NT2/D1 (cell line): ENCODE measurements around the gene TJAP1.

Source experiments
- SUZ12 ChIP-seq: IDR thresholded peaks from 2 replicates; pipeline ENCODE4 v1.6.1; 2011; ENCODE audit not compliant: insufficient read length, insufficient read depth; ENCODE audit errors: extremely low read depth
- YY1 ChIP-seq: IDR thresholded peaks from 2 replicates; pipeline ENCODE4 v1.6.1; 2011; ENCODE audit not compliant: insufficient read length, insufficient read depth

DNA sequence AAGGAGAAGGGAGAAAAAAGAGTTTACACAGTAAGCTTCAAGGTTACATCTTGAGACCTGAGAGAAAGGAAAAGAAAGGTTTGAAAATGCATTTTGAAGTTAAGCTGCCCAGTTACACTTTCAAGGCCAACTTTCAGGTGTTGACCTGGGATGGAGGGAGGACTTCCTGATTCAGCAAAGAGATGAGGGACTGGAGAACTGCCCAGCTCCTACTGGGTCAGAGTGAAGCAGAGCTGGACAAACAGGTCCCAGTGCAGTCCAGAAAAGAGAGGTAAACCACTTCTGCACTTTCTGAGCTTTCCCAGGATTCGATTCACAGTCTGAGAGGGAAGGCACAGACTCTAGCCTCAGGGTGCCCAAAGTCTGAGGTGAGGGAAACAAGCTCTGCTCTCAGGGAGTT, 6.0 kb upstream of the TJAP1 start:
- TF ChIP-seq YY1: no peak
- no peak for TF ChIP-seq SUZ12
